Measurements from ENCODE around the gene ABCB9. TPM values are rescaled to one million over a fixed set of nuclear protein-coding genes. Genes with fewer than 3 reads are reported as not detected.
A peak's percentile ranks its signal among the peaks of the same experiment; 100 is the strongest.

Gene ABCB9
- total RNA-seq, 1 experiment from 2014 or later: 6.3 TPM

DNA sequence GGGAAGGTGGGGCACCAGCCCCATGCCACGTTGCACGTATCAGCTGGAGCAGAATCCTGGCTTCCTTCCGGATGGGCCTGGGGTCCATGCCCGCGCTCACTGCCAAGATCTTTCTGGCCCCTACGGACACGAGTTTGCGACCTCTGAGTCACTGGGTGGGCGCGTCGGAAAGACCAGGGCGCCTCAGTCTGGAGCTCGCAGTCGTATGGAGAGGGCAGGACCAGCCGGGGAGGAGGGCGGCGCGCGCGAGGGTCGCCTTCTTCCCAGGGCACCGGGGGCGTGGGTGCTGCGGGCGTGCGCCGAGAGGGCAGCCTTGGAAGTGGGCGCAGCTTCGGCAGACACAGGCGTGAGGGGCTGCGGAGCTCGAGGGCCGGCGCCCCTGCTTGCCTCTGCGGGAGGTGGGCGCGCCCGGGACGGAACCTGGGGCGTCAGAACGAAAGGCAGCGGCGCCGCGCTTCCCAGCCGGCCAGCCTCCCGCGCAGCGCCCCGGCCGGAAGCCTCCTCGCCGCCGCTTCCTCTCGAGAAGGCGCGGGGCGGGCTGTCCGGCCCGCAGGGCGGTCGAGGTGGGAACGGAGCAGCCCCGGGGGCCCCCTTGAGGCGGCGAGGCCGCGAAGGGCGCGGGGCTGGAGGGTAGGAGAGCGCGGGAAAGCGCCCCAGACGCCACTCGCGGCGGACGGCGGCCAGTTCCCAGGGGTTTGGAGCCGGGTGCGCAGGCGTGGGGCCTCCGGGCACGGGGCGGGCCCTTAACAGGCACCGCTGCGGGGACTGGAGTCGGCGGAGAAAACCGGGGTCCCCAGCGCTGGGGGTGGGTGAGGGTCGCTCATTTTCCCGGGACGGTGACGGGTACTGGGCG lies 14.1 kb upstream of the ABCB9 start, which contains the start of gene ARL6IP4 (continued):
- TF ChIP-seq, protein P1, sequence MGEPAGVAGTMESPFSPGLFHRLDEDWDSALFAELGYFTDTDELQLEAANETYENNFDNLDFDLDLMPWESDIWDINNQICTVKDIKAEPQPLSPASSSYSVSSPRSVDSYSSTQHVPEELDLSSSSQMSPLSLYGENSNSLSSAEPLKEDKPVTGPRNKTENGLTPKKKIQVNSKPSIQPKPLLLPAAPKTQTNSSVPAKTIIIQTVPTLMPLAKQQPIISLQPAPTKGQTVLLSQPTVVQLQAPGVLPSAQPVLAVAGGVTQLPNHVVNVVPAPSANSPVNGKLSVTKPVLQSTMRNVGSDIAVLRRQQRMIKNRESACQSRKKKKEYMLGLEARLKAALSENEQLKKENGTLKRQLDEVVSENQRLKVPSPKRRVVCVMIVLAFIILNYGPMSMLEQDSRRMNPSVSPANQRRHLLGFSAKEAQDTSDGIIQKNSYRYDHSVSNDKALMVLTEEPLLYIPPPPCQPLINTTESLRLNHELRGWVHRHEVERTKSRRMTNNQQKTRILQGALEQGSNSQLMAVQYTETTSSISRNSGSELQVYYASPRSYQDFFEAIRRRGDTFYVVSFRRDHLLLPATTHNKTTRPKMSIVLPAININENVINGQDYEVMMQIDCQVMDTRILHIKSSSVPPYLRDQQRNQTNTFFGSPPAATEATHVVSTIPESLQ (CRISPR knock-in tag; IDR thresholded peaks at IDR 0.05): no peak
- TF ChIP-seq GRHL2 (CRISPR knock-in tag; IDR thresholded peaks at IDR 0.05; ENCODE audit: insufficient replicate concordance, severe bottlenecking) (no peak), GTF2I (CRISPR knock-in tag; conservative IDR thresholded peaks at IDR 0.05) (no peak), NFYB (CRISPR knock-in tag; conservative IDR thresholded peaks at IDR 0.05; ENCODE audit: low read depth) (0 out of 2 replicates have a peak, but pooled peaks have one; percentile 18), FOXK1 (CRISPR knock-in tag; IDR thresholded peaks at IDR 0.05) (peak; percentile 87), ELF4 (CRISPR knock-in tag; IDR thresholded peaks at IDR 0.05; ENCODE audit: low read depth) (peak; percentile 76; the same call in 1 of the 2 replicates), NR2C2 (CRISPR knock-in tag; IDR thresholded peaks at IDR 0.05) (peak; percentile 12; the same call in 1 of the 2 replicates), TP53 (CRISPR knock-in tag; IDR thresholded peaks at IDR 0.05) (peak; percentile 82; the same call in 1 of the 2 replicates), TCF7 (CRISPR knock-in tag; IDR thresholded peaks at IDR 0.05; ENCODE audit: low read depth) (no peak), ZNF121 (CRISPR knock-in tag; IDR thresholded peaks at IDR 0.05) (no peak), MXD4 (CRISPR knock-in tag; IDR thresholded peaks at IDR 0.05; ENCODE audit: borderline replicate concordance) (no peak), FOXP1 (CRISPR knock-in tag; IDR thresholded peaks at IDR 0.05; ENCODE audit: borderline replicate concordance) (peak; percentile 87), ZNF423 (CRISPR knock-in tag; IDR thresholded peaks at IDR 0.05) (no peak), SP1 (CRISPR knock-in tag; conservative IDR thresholded peaks at IDR 0.05) (peak; percentile 59; the same call in 1 of the 2 replicates)
- TF ChIP-seq, protein P2, sequence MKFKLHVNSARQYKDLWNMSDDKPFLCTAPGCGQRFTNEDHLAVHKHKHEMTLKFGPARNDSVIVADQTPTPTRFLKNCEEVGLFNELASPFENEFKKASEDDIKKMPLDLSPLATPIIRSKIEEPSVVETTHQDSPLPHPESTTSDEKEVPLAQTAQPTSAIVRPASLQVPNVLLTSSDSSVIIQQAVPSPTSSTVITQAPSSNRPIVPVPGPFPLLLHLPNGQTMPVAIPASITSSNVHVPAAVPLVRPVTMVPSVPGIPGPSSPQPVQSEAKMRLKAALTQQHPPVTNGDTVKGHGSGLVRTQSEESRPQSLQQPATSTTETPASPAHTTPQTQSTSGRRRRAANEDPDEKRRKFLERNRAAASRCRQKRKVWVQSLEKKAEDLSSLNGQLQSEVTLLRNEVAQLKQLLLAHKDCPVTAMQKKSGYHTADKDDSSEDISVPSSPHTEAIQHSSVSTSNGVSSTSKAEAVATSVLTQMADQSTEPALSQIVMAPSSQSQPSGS (CRISPR knock-in tag; IDR thresholded peaks at IDR 0.05; ENCODE audit: borderline replicate concordance, low read depth): no peak
- TF ChIP-seq, protein P3, sequence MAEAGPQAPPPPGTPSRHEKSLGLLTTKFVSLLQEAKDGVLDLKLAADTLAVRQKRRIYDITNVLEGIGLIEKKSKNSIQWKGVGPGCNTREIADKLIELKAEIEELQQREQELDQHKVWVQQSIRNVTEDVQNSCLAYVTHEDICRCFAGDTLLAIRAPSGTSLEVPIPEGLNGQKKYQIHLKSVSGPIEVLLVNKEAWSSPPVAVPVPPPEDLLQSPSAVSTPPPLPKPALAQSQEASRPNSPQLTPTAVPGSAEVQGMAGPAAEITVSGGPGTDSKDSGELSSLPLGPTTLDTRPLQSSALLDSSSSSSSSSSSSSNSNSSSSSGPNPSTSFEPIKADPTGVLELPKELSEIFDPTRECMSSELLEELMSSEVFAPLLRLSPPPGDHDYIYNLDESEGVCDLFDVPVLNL (CRISPR knock-in tag; IDR thresholded peaks at IDR 0.05; ENCODE audit: borderline replicate concordance, low read depth): peak; percentile 51
- TF ChIP-seq, protein P4, sequence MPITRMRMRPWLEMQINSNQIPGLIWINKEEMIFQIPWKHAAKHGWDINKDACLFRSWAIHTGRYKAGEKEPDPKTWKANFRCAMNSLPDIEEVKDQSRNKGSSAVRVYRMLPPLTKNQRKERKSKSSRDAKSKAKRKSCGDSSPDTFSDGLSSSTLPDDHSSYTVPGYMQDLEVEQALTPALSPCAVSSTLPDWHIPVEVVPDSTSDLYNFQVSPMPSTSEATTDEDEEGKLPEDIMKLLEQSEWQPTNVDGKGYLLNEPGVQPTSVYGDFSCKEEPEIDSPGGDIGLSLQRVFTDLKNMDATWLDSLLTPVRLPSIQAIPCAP (CRISPR knock-in tag; IDR thresholded peaks at IDR 0.05): no peak; the same call in 1 of the 2 replicates
- TF ChIP-seq, protein P5, sequence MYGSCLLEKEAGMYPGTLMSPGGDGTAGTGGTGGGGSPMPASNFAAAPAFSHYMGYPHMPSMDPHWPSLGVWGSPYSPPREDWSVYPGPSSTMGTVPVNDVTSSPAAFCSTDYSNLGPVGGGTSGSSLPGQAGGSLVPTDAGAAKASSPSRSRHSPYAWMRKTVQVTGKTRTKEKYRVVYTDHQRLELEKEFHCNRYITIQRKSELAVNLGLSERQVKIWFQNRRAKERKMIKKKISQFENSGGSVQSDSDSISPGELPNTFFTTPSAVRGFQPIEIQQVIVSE (CRISPR knock-in tag; IDR thresholded peaks at IDR 0.05; ENCODE audit: borderline replicate concordance): no peak; the same call in 1 of the 2 replicates
- TF ChIP-seq, protein P6, sequence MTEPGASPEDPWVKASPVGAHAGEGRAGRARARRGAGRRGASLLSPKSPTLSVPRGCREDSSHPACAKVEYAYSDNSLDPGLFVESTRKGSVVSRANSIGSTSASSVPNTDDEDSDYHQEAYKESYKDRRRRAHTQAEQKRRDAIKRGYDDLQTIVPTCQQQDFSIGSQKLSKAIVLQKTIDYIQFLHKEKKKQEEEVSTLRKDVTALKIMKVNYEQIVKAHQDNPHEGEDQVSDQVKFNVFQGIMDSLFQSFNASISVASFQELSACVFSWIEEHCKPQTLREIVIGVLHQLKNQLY (CRISPR knock-in tag; IDR thresholded peaks at IDR 0.05): peak; percentile 83; the same call in 1 of the 2 replicates
- TF ChIP-seq, protein P7, sequence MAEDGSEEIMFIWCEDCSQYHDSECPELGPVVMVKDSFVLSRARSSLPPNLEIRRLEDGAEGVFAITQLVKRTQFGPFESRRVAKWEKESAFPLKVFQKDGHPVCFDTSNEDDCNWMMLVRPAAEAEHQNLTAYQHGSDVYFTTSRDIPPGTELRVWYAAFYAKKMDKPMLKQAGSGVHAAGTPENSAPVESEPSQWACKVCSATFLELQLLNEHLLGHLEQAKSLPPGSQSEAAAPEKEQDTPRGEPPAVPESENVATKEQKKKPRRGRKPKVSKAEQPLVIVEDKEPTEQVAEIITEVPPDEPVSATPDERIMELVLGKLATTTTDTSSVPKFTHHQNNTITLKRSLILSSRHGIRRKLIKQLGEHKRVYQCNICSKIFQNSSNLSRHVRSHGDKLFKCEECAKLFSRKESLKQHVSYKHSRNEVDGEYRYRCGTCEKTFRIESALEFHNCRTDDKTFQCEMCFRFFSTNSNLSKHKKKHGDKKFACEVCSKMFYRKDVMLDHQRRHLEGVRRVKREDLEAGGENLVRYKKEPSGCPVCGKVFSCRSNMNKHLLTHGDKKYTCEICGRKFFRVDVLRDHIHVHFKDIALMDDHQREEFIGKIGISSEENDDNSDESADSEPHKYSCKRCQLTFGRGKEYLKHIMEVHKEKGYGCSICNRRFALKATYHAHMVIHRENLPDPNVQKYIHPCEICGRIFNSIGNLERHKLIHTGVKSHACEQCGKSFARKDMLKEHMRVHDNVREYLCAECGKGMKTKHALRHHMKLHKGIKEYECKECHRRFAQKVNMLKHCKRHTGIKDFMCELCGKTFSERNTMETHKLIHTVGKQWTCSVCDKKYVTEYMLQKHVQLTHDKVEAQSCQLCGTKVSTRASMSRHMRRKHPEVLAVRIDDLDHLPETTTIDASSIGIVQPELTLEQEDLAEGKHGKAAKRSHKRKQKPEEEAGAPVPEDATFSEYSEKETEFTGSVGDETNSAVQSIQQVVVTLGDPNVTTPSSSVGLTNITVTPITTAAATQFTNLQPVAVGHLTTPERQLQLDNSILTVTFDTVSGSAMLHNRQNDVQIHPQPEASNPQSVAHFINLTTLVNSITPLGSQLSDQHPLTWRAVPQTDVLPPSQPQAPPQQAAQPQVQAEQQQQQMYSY (CRISPR knock-in tag; IDR thresholded peaks at IDR 0.05): 0 out of 2 replicates have a peak, but pooled peaks have one; percentile 44
